ENCODE results near the gene DNER. TPM values are rescaled to one million over a fixed set of nuclear protein-coding genes. Genes with fewer than 3 reads are reported as not detected.

Gene DNER
- total and polyA plus RNA-seq, 4 donors: 0.01 TPM; not detected in 3

GRCh38 chr2:229474125-229474524 is 240.2 kb downstream of the DNER start:
- Histone ChIP-seq H3K9me3 (ENCODE audit: control insufficient read depth in 4 of 4, low read length in 3 of 4) (no peaks in the 10 kb centered on the region), H3K9ac (ENCODE audit: low read depth in 1 of 2, low read length in 2 of 2) (no peak overlapping the region), H3K27ac (ENCODE audit: low read depth in 1 of 2, low read length in 2 of 2) (no peak overlapping the region), H3K4me1 (ENCODE audit: control insufficient read depth in 4 of 4, insufficient read depth in 4 of 4, low read length in 3 of 4) (no peaks in the 10 kb centered on the region), H3K4me3 (ENCODE audit: low read depth in 1 of 3, low read length in 3 of 3) (no peak overlapping the region), H3K27me3 (ENCODE audit: control insufficient read depth in 4 of 4, insufficient read depth in 4 of 4, low read length in 3 of 4) (peaks cover 0 to 3% (median 0%) of the 10 kb centered on the region in 4 donors), H3K36me3 (ENCODE audit: control insufficient read depth in 4 of 4, insufficient read depth in 3 of 4, low read depth in 1 of 4, low read length in 3 of 4) (no peaks in the 10 kb centered on the region)
- no peak for TF ChIP-seq JUND (IDR thresholded peaks at IDR 0.05)
- TF ChIP-seq YY1 (IDR thresholded peaks at IDR 0.05): no peak
- no peak for TF ChIP-seq ATF3 (IDR thresholded peaks at IDR 0.05)
- TF ChIP-seq MAX (IDR thresholded peaks at IDR 0.05): no peak
- no peak for TF ChIP-seq ZBTB33 (IDR thresholded peaks at IDR 0.05)
- TF ChIP-seq HNF4A (conservative IDR thresholded peaks at IDR 0.05): no peak
- no peak for TF ChIP-seq RAD21 (IDR thresholded peaks at IDR 0.05)
- no peak for TF ChIP-seq GABPA (IDR thresholded peaks at IDR 0.05 in 1 of 2, conservative IDR thresholded peaks at IDR 0.05 in 1 of 2)
- no peak for TF ChIP-seq RXRA (IDR thresholded peaks at IDR 0.05)
- no peak for TF ChIP-seq NR2F2 (IDR thresholded peaks at IDR 0.05)
- no peak for TF ChIP-seq FOXA1 (IDR thresholded peaks at IDR 0.05)
- no peak for TF ChIP-seq EGR1 (IDR thresholded peaks at IDR 0.05; ENCODE audit: low read depth in 2 of 2)
- no peak for TF ChIP-seq TAF1 (conservative IDR thresholded peaks at IDR 0.05)
- no peak for TF ChIP-seq FOXA2 (IDR thresholded peaks at IDR 0.05)
- TF ChIP-seq HNF4G (IDR thresholded peaks at IDR 0.05): no peak
- TF ChIP-seq REST (IDR thresholded peaks at IDR 0.05): no peak
- TF ChIP-seq SP1 (IDR thresholded peaks at IDR 0.05): no peak
- no peak for TF ChIP-seq CTCF (IDR thresholded peaks at IDR 0.05; ENCODE audit: low read depth, low read length, missing input control)
- DNase-seq (ENCODE audit: low spot score): no peak
- 78% methylated on average over 4 of the region's 4 CpGs for WGBS
